Gastroesophageal sphincter (tissue), 4 donors: Measurements from ENCODE around the gene PBX3. TPM values are rescaled to one million over a fixed set of nuclear protein-coding genes. Genes with fewer than 3 reads are reported as not detected.

Experiments
- ATAC-seq: fragments of 150-250 bp; one replicate; pipeline ENCODE4 v1.9.1; 2016; ENCODE audit warnings: mild to moderate bottlenecking, moderate library complexity
- H3K27ac ChIP-seq, 4 donors: fragments of 200-600 bp; sonication (generic) in 3 of 4; 1 replicate in 3 of 4; 2 replicates in 1 of 4; pipeline ENCODE4 v1.5.1; 2016 to 2019
- H3K27me3 ChIP-seq: fragments of 200-600 bp; sonication (generic); one replicate; pipeline ENCODE4 v1.5.1; 2019
- H3K36me3 ChIP-seq, 2 donors: fragments of 200-600 bp; sonication (generic); one replicate each; pipeline ENCODE4 v1.5.1; 2019; ENCODE audit warnings: control low read depth in 1 of 2
- H3K4me1 ChIP-seq, 3 donors: fragments of 200-600 bp; sonication (generic); 1 replicate in 2 of 3; 2 replicates in 1 of 3; pipeline ENCODE4 v1.5.1; 2016 to 2019; ENCODE audit warnings: control low read depth in 2 of 3
- H3K4me3 ChIP-seq, 2 donors: fragments of 200-600 bp; sonication (generic); one replicate each; pipeline ENCODE4 v1.5.1; 2019; ENCODE audit warnings: mild to moderate bottlenecking in 1 of 2, moderate library complexity in 1 of 2
- H3K9me3 ChIP-seq, 3 donors: fragments of 200-600 bp; sonication (generic); one replicate each; pipeline ENCODE4 v1.5.1; 2017 to 2019; ENCODE audit warnings: control low read depth in 2 of 3
- EP300 ChIP-seq: sonication (generic); formaldehyde crosslinking; IDR thresholded peaks from one replicate; pipeline ENCODE4 v1.6.1; 2017; ENCODE audit warnings: antibody characterized with exemption, mild to moderate bottlenecking
- POLR2A ChIP-seq, 2 donors: fragments of 450-650 bp; IDR thresholded peaks; one replicate each; pipeline ENCODE4 v1.6.1; 2017; ENCODE audit warnings: antibody characterized with exemption in 2 of 2, mild to moderate bottlenecking in 2 of 2, moderate library complexity in 1 of 2
- POLR2AphosphoS5 ChIP-seq: sonication (generic); formaldehyde crosslinking; IDR thresholded peaks from one replicate; pipeline ENCODE4 v1.6.1; 2017; ENCODE audit warnings: antibody characterized with exemption
- WGBS, 2 donors: methylation state at CpG; one replicate each; pipeline ENCODE4 v1.1.5; 2018; ENCODE audit warnings: low coverage in 1 of 2; 5-methylcytosine and 5-hydroxymethylcytosine counted together
- total RNA-seq, 4 donors: library from RNA; depleted of rRNA; stranded (reverse); fragments of >200 nt; gene quantifications; one replicate each; pipeline ENCODE4 v1.1.0, GENCODE V29; 2016
- TF ChIP-seq, protein P1 (sequence below), 4 experiments: fragments of 200-600 bp in 2 of 4; fragments of 450-650 bp in 2 of 4; sonication (generic) in 1 of 4; IDR thresholded peaks; one replicate each; pipeline ENCODE4 v1.5.1; 2017 to 2019; ENCODE audit warnings: antibody characterized with exemption in 4 of 4, mild to moderate bottlenecking in 2 of 4, moderate library complexity in 2 of 4

The PBX3 gene
- total RNA-seq, 4 donors from 2014 or later = 59.9 to 81.4 (median 71.8) TPM

DNA sequence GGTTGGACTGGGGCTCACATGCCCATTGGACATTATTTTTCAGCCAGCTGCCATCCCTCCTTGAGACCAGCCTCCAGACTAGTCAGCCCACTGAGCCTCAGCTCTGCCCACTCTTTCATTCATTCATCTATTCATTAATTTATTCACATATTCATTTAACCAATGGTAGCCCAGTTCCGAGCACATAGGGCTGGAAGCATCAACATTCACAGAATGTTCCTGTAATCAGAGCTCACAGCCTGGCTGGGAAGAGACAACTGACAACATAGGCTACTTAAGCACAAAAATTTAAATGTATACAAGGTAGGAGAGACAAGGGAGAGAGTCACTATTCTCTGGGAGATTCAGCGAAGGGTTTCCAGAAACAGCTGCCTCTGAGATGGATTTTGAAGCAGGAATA, 17.0 kb upstream of the PBX3 start:
- H3K4me3 ChIP-seq = no peak overlapping the region
- no peaks in the 10 kb centered on the region for H3K9me3 ChIP-seq
- WGBS, 2 donors = 80 to 100% methylated on average over 1 to 2 of the region's 2 CpGs
- no peaks in the 10 kb centered on the region for H3K36me3 ChIP-seq
- no peaks in the 10 kb centered on the region for H3K4me1 ChIP-seq
- no peaks in the 10 kb centered on the region for H3K27me3 ChIP-seq
- TF ChIP-seq POLR2AphosphoS5 (no peak), POLR2A (IDR thresholded peaks at IDR 0.05) (no peak), EP300 (no peak)
- TF ChIP-seq, protein P1, sequence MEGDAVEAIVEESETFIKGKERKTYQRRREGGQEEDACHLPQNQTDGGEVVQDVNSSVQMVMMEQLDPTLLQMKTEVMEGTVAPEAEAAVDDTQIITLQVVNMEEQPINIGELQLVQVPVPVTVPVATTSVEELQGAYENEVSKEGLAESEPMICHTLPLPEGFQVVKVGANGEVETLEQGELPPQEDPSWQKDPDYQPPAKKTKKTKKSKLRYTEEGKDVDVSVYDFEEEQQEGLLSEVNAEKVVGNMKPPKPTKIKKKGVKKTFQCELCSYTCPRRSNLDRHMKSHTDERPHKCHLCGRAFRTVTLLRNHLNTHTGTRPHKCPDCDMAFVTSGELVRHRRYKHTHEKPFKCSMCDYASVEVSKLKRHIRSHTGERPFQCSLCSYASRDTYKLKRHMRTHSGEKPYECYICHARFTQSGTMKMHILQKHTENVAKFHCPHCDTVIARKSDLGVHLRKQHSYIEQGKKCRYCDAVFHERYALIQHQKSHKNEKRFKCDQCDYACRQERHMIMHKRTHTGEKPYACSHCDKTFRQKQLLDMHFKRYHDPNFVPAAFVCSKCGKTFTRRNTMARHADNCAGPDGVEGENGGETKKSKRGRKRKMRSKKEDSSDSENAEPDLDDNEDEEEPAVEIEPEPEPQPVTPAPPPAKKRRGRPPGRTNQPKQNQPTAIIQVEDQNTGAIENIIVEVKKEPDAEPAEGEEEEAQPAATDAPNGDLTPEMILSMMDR (IDR thresholded peaks at IDR 0.05) = no peak
- no peak for ATAC-seq
- no peak overlapping the region for H3K27ac ChIP-seq

DNA sequence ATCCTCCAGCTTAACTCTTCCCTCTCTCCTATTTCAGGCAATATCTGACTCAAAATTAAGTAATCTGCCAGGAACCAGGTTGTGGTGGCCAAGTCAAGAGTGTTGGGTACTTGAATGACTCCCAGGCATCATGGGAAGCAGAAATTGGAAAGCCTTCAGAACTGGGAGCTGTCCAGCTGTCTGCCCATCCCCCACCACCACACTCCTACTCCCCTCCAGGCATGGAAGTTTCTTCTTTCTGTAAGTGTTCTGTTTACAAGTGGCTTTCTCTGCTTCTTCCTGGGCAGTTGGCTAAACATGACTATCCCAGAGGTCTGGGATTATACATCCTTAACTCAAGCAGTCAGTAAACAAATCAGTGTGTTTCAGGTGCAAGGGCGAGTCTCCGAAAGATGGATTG, 14.6 kb upstream of the PBX3 start:
- Histone ChIP-seq H3K27me3 (no peaks in the 10 kb centered on the region), H3K4me1 (no peaks in the 10 kb centered on the region), H3K4me3 (no peak overlapping the region), H3K9me3 (no peaks in the 10 kb centered on the region), H3K27ac (no peak overlapping the region), H3K36me3 (no peaks in the 10 kb centered on the region)
- no CpG with 5 or more reads among the region's 2 CpGs for WGBS, 2 donors
- no peak for TF ChIP-seq EP300
- TF ChIP-seq POLR2A (IDR thresholded peaks at IDR 0.05) = no peak
- TF ChIP-seq, protein P1 (IDR thresholded peaks at IDR 0.05) = no peak
- no peak for TF ChIP-seq POLR2AphosphoS5
- ATAC-seq = no peak

DNA sequence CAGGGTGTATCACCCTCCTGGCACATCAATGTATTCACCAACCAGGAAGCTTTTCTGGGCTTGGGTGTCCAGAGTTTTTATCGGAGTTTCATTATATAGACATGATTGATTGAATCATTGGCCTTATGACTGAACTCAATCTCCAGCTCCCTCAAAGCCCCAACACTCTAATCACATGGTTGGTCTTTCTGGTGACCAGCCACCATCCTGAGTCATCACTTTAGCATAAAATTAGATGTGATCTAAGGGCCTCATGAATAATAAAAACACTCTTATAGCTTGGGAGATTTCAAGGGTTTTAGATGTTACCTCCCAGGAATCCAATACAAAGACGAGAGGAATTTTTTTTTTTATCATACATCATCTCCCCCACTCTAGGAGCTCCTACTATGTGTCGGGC, 7.7 kb upstream of the PBX3 start:
- no peaks in the 10 kb centered on the region for H3K36me3 ChIP-seq
- 86 to 94% methylated on average over 3 of the region's 3 CpGs for WGBS, 2 donors
- H3K27me3 ChIP-seq = no peaks in the 10 kb centered on the region
- no peaks in the 10 kb centered on the region for H3K4me1 ChIP-seq
- ATAC-seq = no peak
- H3K4me3 ChIP-seq = no peak overlapping the region
- no peak overlapping the region for H3K27ac ChIP-seq
- no peak for TF ChIP-seq POLR2A (IDR thresholded peaks at IDR 0.05)
- no peak for TF ChIP-seq POLR2AphosphoS5
- TF ChIP-seq, protein P1 (IDR thresholded peaks at IDR 0.05) = no peak
- TF ChIP-seq EP300 = no peak
- H3K9me3 ChIP-seq = no peaks in the 10 kb centered on the region

DNA sequence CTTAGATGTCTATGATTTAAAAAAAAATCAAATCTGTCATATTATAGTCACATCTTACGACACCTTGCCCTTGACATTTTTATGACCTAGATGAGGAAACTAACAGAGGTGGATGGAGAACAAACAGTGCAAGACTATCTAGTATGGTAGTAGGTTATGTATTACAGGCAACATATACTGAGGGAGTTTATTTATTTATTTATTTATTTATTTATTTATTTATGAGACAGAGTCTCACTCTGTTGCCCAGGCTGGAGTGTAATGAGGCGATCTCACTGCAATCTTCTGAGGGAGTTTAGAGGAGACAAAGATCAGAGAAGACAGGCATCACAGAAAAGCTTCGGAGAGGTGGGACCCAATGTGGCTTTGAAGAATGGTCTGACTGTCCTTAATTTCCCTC, 4.5 kb upstream of the PBX3 start:
- no peaks in the 10 kb centered on the region for H3K27me3 ChIP-seq
- H3K9me3 ChIP-seq = no peaks in the 10 kb centered on the region
- H3K36me3 ChIP-seq = no peaks in the 10 kb centered on the region
- no peak overlapping the region for H3K4me3 ChIP-seq
- H3K4me1 ChIP-seq = peaks cover 0 to 15% (median 4%) of the 10 kb centered on the region in 3 donors
- 90 to 93% methylated on average over 3 of the region's 3 CpGs for WGBS, 2 donors
- no peak for TF ChIP-seq POLR2AphosphoS5
- TF ChIP-seq POLR2A (IDR thresholded peaks at IDR 0.05) = no peak
- TF ChIP-seq, protein P1 (IDR thresholded peaks at IDR 0.05) = no peak
- TF ChIP-seq EP300 = no peak
- ATAC-seq = no peak
- H3K27ac ChIP-seq = no peak overlapping the region

DNA sequence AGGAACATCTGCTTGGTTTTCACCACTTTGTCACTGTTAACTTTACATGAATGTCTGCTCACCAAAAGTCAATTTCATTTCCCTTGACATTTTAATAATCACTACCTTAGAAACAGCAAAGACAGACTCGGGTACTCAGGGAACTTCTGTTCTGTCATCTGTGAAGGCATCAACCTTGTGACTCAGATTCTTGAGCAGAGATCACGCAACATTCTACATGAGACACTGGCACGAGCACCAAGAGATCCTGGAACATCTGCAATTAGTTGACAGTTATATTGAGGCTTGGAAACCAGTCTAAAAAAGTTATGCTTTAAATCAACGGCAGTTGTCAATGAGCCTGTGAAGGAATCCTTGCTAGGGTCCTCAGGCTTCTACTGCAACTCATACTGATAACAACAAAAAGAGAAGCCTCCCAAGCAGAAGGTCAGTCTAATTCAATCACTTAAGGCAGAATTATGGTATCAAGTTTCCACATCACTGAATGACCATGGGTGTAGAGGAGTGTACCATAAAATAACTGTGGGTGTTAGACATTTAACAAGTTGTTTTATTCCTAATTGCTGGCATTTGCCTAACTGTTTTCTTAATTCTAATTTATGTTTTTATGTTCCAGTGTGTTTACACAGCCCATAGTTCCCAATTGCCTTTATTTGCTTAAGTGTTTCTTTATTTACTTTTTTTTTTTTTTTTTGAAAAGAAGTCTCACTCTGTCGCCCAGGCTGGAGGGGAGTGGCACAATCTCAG, 3.3 kb upstream of the PBX3 start:
- peaks cover 0 to 15% (median 4%) of the 10 kb centered on the region in 3 donors for H3K4me1 ChIP-seq
- TF ChIP-seq EP300 (no peak), POLR2A (IDR thresholded peaks at IDR 0.05) (no peak), POLR2AphosphoS5 (no peak)
- TF ChIP-seq, protein P1 (IDR thresholded peaks at IDR 0.05) = no peak
- ATAC-seq = no peak
- H3K4me3 ChIP-seq = no peak overlapping the region
- WGBS, 2 donors = 83 to 89% methylated on average over 3 to 5 of the region's 5 CpGs
- no peaks in the 10 kb centered on the region for H3K36me3 ChIP-seq
- H3K9me3 ChIP-seq = no peaks in the 10 kb centered on the region
- H3K27me3 ChIP-seq = no peaks in the 10 kb centered on the region
- H3K27ac ChIP-seq = no peak overlapping the region
